Vagina (tissue), 2 donors: ENCODE measurements around the gene CABLES2.

Experiments
- CTCF ChIP-seq, 3 experiments: fragments of 450-650 bp in 2 of 3; fragments of 200-600 bp in 1 of 3; sonication (generic) in 1 of 3; IDR thresholded peaks; one replicate each; pipeline ENCODE4 v1.5.1; 2017 to 2019; ENCODE audit warnings: antibody characterized with exemption in 3 of 3, mild to moderate bottlenecking in 2 of 3, moderate library complexity in 2 of 3
- POLR2A ChIP-seq, 2 donors: fragments of 450-650 bp; IDR thresholded peaks; one replicate each; pipeline ENCODE4 v1.6.1; 2017; ENCODE audit warnings: antibody characterized with exemption in 2 of 2, mild to moderate bottlenecking in 2 of 2, moderate library complexity in 2 of 2

GRCh38 chr20:62344782-62345181 lies 62.3 kb downstream of the CABLES2 start:
- TF ChIP-seq CTCF (IDR thresholded peaks at IDR 0.05) = no peak
- no peak for TF ChIP-seq POLR2A (IDR thresholded peaks at IDR 0.05)
